Activated naive CD4-positive, alpha-beta T cell treated with anti-CD3 and anti-CD28 coated beads, Interleukin-2, amount 10 ng/mL, durations not matched to agents 7 days and 5 days (primary cell): Measurements from ENCODE around the gene SLC7A9.
"Not testable (repeated sequence)": the region's sequence is repeated elsewhere in the genome, so short reads cannot be mapped to it uniquely, and the experiment has no call there.

Experiments used
- CTCF ChIA-PET: fragments of 350-600 bp; sonication (Branson Sonifier 250); formaldehyde crosslinking; loops from one replicate; lab custom pipeline; 2021; ENCODE audit warnings: antibody characterized with exemption; lab: Charles Lee
- DNase-seq: peaks from one replicate; pipeline ENCODE4 v3.0.0-alpha.2; 2020
- H3K27ac Mint-ChIP-seq: one replicate; pipeline ENCODE4 v1.8.0; 2021; ENCODE audit warnings: mild to moderate bottlenecking, moderate library complexity, mixed read lengths
- H3K27me3 Mint-ChIP-seq: one replicate; pipeline ENCODE4 v1.8.0; 2021; ENCODE audit warnings: mild to moderate bottlenecking, mixed read lengths
- H3K36me3 Mint-ChIP-seq: one replicate; pipeline ENCODE4 v1.8.0; 2021; ENCODE audit warnings: mixed read lengths
- H3K4me1 Mint-ChIP-seq: one replicate; pipeline ENCODE4 v1.8.0; 2021; ENCODE audit warnings: mixed read lengths
- H3K4me3 Mint-ChIP-seq: one replicate; pipeline ENCODE4 v1.8.0; 2021; ENCODE audit warnings: mild to moderate bottlenecking, moderate library complexity, mixed read lengths
- H3K9me3 Mint-ChIP-seq: one replicate; pipeline ENCODE4 v1.8.0; 2021; ENCODE audit warnings: mixed read lengths

The SLC7A9 gene

GRCh38 chr19:32891609-32892008, 22.0 kb upstream of the SLC7A9 start:
- peaks cover 28% of the 10 kb centered on the region for H3K36me3 Mint-ChIP-seq

DNA sequence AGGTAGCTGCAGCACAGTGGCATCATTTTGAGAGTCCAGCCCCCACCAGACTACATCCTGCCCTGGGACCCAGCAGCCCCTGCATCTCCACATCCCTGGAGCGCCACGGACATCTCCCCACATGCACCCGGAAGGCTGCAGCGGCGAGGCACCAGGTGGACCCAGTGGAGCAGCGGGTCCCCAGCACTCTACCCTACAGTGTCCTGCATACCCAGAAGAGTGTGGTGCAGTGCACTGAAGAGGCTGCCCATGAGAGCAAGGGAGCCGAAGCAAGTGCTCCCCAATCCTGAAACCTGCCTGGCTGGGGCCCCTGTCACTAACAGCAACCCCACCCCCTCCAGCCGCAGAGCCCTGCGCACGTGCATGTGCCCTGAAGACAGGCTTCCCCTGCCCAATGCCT, 21.3 kb upstream of the SLC7A9 start:
- no peak overlapping the region for H3K4me3 Mint-ChIP-seq
- H3K4me1 Mint-ChIP-seq: no peaks in the 10 kb centered on the region
- H3K36me3 Mint-ChIP-seq: peaks cover 25% of the 10 kb centered on the region
- peaks cover 24% of the 10 kb centered on the region for H3K9me3 Mint-ChIP-seq
- CTCF ChIA-PET: no interaction called here
- DNase-seq: no peak
- H3K27me3 Mint-ChIP-seq: no peaks in the 10 kb centered on the region
- H3K27ac Mint-ChIP-seq: no peak overlapping the region

More at GRCh38 chr19:32891609-32892008, 22.0 kb upstream of the SLC7A9 start:
- Mint-ChIP-seq H3K27ac (no peak overlapping the region), H3K4me1 (no peaks in the 10 kb centered on the region), H3K9me3 (peaks cover 24% of the 10 kb centered on the region), H3K27me3 (no peaks in the 10 kb centered on the region), H3K4me3 (no peak overlapping the region)
- CTCF ChIA-PET: no interaction called here
- DNase-seq: no peak

- no peaks in the 10 kb centered on the region for H3K27me3 Mint-ChIP-seq
- no peak for DNase-seq
- H3K4me1 Mint-ChIP-seq: no peaks in the 10 kb centered on the region
- no peak overlapping the region for H3K27ac Mint-ChIP-seq
- H3K9me3 Mint-ChIP-seq: peaks cover 24% of the 10 kb centered on the region
- no peak overlapping the region for H3K4me3 Mint-ChIP-seq
- H3K36me3 Mint-ChIP-seq: peaks cover 25% of the 10 kb centered on the region
- CTCF ChIA-PET: no interaction called here
These were observed 20.8 kb upstream of the SLC7A9 start for GRCh38 chr19:32890326-32890725.

GRCh38 chr19:32889137-32889934, 19.8 kb upstream of the SLC7A9 start:
- H3K4me1 Mint-ChIP-seq: no peaks in the 10 kb centered on the region
- DNase-seq: no peak
- H3K36me3 Mint-ChIP-seq: peaks cover 25% of the 10 kb centered on the region
- no peak overlapping the region for H3K27ac Mint-ChIP-seq
- no peaks in the 10 kb centered on the region for H3K27me3 Mint-ChIP-seq
- CTCF ChIA-PET: no interaction called here
- peaks cover 24% of the 10 kb centered on the region for H3K9me3 Mint-ChIP-seq
- no peak overlapping the region for H3K4me3 Mint-ChIP-seq

GRCh38 chr19:32887572-32888215, 18.1 kb upstream of the SLC7A9 start:
- H3K4me3 Mint-ChIP-seq: no peak overlapping the region
- H3K27ac Mint-ChIP-seq: no peak overlapping the region
- DNase-seq: no peak
- peaks cover 17% of the 10 kb centered on the region for H3K9me3 Mint-ChIP-seq
- CTCF ChIA-PET: no interaction called here
- H3K27me3 Mint-ChIP-seq: no peaks in the 10 kb centered on the region
- peaks cover 14% of the 10 kb centered on the region for H3K36me3 Mint-ChIP-seq
- no peaks in the 10 kb centered on the region for H3K4me1 Mint-ChIP-seq

DNA sequence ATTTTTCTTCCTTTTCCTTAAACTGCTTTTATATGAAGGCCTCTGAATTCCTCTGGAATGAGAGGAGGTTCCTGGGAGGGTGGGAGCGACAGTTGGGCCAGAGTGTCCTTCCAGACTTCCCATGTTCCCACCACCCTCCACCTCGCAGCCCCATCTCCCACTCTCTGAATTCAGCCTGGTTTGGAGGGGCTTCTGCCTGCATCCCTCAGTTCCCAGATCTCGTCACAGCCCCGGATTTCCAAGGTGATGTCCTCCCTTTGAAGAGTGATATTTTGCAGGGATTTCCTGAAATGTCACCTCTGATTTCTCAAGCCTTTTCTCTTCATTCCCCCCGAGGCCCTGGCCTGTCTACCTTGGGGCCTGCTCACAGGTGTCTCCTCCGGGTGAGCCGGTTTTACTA, 16.7 kb upstream of the SLC7A9 start:
- H3K36me3 Mint-ChIP-seq: peaks cover 6% of the 10 kb centered on the region
- H3K9me3 Mint-ChIP-seq: peaks cover 5% of the 10 kb centered on the region
- H3K4me3 Mint-ChIP-seq: no peak overlapping the region
- DNase-seq: no peak
- no peaks in the 10 kb centered on the region for H3K27me3 Mint-ChIP-seq
- no peak overlapping the region for H3K27ac Mint-ChIP-seq
- CTCF ChIA-PET: no interaction called here
- no peaks in the 10 kb centered on the region for H3K4me1 Mint-ChIP-seq

- H3K27me3 Mint-ChIP-seq, DNase-seq, H3K4me1 Mint-ChIP-seq, CTCF ChIA-PET, H3K9me3 Mint-ChIP-seq, H3K27ac Mint-ChIP-seq, H3K4me3 Mint-ChIP-seq, H3K36me3 Mint-ChIP-seq: not testable (repeated sequence)
These were observed 15.7 kb upstream of the SLC7A9 start for GRCh38 chr19:32885255-32885654.

DNA sequence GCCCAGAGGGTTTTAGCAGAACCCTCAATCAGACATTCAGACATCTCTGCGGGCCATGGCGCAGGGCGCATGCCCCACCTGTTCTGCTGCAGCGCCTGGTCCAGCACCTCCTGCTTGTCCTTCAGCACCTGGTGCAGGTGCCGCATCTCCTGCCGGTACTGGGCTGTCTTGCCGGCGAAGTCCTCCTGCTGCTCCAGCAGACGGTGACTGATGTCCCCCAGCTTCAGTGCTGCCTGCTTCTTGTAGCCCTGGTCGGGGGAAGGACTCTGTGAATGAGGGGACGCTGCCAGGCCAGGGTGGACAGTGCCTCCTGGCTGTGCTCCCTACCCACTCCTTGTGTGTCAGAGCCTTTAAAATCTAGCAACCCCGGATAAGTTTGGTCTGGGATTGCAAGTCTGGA, 12.2 kb upstream of the SLC7A9 start:
- CTCF ChIA-PET: interaction anchor here (0.5 kb wide), 1 partner anchor 11 kb away, joined by 4 read pairs; no protein-coding TSS in a partner anchor

GRCh38 chr19:32880622-32881021, 11.1 kb upstream of the SLC7A9 start:
- Mint-ChIP-seq H3K36me3 (peaks cover 2% of the 10 kb centered on the region), H3K4me1 (peaks cover 6% of the 10 kb centered on the region), H3K9me3 (no peaks in the 10 kb centered on the region), H3K4me3 (no peak overlapping the region), H3K27me3 (no peaks in the 10 kb centered on the region), H3K27ac (no peak overlapping the region)
- CTCF ChIA-PET: no interaction called here
- DNase-seq: no peak

More for the DNA sequence above, 12.2 kb upstream of the SLC7A9 start:
- H3K36me3 Mint-ChIP-seq: peaks cover 2% of the 10 kb centered on the region
- no peaks in the 10 kb centered on the region for H3K4me1 Mint-ChIP-seq
- no peaks in the 10 kb centered on the region for H3K27me3 Mint-ChIP-seq
- DNase-seq: no peak
- H3K9me3 Mint-ChIP-seq: no peaks in the 10 kb centered on the region
- no peak overlapping the region for H3K27ac Mint-ChIP-seq
- H3K4me3 Mint-ChIP-seq: no peak overlapping the region

GRCh38 chr19:32879741-32880140, 10.2 kb upstream of the SLC7A9 start:
- Mint-ChIP-seq H3K9me3 (no peaks in the 10 kb centered on the region), H3K27ac (no peak overlapping the region), H3K4me1 (peaks cover 6% of the 10 kb centered on the region), H3K4me3 (no peak overlapping the region), H3K36me3 (peaks cover 2% of the 10 kb centered on the region), H3K27me3 (no peaks in the 10 kb centered on the region)
- CTCF ChIA-PET: no interaction called here
- DNase-seq: no peak

GRCh38 chr19:32878988-32879387, 9.4 kb upstream of the SLC7A9 start:
- H3K27me3 Mint-ChIP-seq: no peaks in the 10 kb centered on the region
- CTCF ChIA-PET: no interaction called here
- no peaks in the 10 kb centered on the region for H3K9me3 Mint-ChIP-seq
- DNase-seq: no peak
- peaks cover 6% of the 10 kb centered on the region for H3K4me1 Mint-ChIP-seq
- H3K36me3 Mint-ChIP-seq: peaks cover 2% of the 10 kb centered on the region
- H3K27ac Mint-ChIP-seq: no peak overlapping the region
- H3K4me3 Mint-ChIP-seq: no peak overlapping the region

- DNase-seq: no peak
- Mint-ChIP-seq H3K27ac (no peak overlapping the region), H3K36me3 (peaks cover 2% of the 10 kb centered on the region), H3K4me1 (peaks cover 6% of the 10 kb centered on the region), H3K4me3 (no peak overlapping the region), H3K27me3 (no peaks in the 10 kb centered on the region), H3K9me3 (no peaks in the 10 kb centered on the region)
- CTCF ChIA-PET: no interaction called here
These were observed 8.6 kb upstream of the SLC7A9 start for GRCh38 chr19:32877977-32878745.

DNA sequence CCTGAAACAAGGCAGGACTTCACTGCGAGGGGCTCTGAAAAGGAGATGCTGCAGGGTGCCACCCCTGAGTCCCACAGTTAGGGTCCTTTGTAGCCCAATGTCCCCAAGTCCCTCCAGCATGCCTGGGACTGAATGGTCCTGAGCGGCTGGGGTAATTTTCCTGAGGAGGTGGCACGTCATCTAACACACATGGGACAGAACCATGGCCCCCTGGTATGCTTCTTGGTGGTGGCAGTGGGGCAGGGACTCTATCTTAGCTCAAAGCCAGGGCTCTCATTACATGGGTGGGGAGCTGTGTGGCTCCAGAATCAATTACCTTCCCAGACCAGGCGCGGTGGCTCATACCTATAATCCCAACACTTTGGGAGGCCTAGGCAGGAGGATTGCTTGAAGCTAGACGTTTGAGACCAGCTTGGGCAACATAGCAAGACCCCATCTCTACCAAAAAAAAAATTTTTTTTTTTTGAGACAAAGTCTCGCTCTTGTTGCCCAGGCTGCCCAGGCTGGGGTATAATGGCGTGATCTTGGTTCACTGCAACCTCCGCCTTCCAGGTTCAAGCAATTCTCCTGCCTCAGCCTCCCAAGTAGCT, 7.9 kb upstream of the SLC7A9 start:
- no peak overlapping the region for H3K27ac Mint-ChIP-seq
- H3K4me3 Mint-ChIP-seq: no peak overlapping the region
- H3K9me3 Mint-ChIP-seq: no peaks in the 10 kb centered on the region
- peaks cover 6% of the 10 kb centered on the region for H3K4me1 Mint-ChIP-seq
- no peak for DNase-seq
- H3K36me3 Mint-ChIP-seq: peaks cover 2% of the 10 kb centered on the region
- CTCF ChIA-PET: no interaction called here
- H3K27me3 Mint-ChIP-seq: no peaks in the 10 kb centered on the region

- Mint-ChIP-seq H3K36me3 (peaks cover 2% of the 10 kb centered on the region), H3K27ac (no peak overlapping the region), H3K4me1 (peaks cover 6% of the 10 kb centered on the region), H3K4me3 (no peak overlapping the region), H3K9me3 (no peaks in the 10 kb centered on the region), H3K27me3 (no peaks in the 10 kb centered on the region)
- no peak for DNase-seq
- CTCF ChIA-PET: no interaction called here
These were observed 7.3 kb upstream of the SLC7A9 start for GRCh38 chr19:32876919-32877285.
